ENCODE measurements around the gene ELOF1. TPM values are rescaled to one million over a fixed set of nuclear protein-coding genes. Genes with fewer than 3 reads are reported as not detected.

The ELOF1 gene
- total RNA-seq = 22.9 and 23.8 TPM in 2 replicates

DNA sequence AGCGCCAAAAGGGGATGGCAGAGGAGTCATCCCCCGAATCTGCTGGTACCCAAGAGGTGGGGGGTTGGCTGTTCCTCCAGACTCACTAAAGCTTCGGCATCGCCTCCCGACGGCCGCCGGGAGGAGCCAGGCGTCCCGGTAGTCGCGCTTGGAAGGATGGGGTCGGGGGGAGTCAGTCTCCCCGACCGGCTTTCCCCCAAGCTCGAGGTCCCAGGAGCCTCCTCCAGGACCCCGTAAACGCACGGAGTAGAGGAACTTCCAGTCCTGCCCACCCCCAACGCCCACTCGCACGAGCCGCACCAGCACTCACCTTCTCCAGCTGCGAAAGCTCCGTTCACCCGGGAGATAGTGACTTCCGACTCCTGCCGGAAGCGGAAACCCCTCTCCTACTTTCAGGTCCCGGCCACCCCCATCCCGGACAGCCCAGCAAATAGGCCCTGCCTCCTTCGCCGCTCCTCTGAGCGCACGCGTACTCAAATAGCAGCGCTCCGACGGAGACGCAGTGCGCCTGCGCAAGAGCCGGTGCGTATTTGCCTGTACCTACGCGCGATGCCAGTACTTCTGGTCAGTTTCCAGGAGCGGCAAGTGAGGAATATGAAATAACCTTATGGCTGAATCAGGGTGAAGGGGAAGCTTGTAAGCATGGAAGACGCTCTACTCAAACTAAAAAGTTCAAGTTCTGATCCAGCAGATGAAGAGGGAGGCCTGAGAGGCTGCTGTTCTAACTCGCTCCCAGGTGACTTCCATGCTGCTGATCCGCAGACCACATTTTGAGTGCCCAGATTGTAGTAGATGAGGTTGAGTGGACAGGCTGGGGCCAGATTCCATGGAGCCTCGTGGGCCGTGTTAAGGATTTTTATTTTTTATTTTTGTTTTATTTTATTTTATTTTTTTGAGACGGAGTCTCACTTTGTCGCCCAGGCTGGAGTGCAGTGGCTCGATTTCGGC lies at the start of gene ELOF1:
Gene ELOF1, minus strand, starts transcription at position 350 of the 948 bp plus-strand sequence. CDS start 4,883 bp downstream, outside the sequence.

DNA sequence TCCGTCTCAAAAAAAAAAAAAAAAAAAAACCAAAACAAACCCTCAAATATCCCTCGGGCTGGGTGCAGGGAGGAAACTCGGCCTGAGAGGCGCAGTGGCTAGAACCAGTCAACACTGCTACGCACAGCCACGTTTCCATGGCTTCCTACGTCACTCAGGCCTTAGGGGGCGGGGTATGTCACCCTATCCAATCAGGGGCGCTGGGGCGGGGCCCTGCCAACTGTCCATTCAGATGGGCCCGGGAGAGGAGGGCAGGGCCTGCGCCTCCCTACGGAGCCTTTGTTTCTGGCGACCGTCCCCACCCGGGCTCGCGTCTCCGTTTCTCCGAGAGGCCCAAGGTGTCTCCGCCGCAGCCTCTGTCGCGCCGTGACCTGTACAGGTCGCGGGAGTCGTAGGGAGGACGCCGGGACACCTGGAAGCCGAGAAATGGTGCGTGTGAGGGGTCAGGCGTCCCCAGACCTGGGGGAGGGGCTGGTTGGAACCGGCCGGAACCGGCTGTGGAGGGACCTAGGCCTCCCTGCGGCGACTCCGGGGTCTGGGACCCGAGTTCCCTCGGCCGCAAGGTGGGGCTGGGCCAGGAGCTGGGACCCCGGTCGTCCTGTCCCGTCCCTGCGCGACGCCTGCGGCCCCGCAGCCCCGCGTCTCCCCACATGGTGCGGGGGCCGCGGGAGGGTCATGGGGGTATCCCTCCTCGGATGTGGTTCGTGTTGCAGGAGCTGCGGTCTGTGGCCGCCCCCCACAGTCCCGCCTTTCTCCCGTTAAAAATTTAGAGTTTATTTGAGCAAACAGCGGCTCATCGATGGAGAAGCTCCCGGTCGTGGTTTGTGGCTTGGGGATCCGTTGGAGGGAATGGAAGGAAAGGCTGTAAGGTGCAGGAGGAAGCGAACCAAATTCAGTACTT lies 38.4 kb upstream of the ELOF1 start, which contains the start of gene ZNF627:
Gene ZNF627, plus strand, starts transcription at position 282 of the 901 bp plus-strand sequence. Its CDS starts 145 bp downstream, at position 427.

DNA sequence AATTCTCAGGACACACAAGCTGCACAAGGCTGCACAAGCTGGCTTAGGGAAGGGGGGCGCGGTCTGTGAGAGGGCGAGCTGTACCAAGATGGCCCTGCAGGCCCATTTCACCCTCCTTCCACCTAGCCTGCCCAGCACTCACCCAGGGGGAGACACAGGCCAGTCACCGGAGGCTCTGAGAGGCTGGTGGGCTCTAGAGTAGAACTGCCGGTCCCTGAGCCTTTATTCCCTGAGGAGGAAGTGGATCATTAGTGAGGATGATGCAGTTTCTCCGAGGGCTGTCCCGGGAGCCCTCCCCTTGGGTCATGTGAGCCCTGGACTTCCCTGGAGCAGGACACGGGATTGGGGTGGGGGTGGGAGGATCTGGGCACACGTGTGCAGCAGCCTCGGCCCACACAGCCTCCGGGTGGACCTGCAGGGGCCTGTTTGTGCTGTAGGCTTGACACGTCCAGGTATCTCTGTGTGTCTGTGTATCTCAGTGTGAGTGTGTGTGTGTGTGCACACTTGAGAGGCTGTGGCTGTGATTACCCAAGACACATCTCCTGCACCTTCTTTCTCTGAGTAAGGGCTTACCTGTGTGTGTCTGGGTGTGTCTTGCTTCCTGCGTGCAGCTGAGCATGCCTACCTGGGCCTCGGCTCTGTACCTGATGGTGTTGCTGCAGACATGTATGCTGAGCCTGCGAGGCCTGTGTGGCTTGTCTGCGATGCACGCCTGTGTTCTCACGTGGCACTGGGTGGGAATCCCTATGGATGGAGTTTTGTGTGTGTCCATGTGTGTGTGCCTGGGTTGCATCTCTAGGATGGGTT lies 18.6 kb upstream of the ELOF1 start, which contains the start of gene ACP5:
Gene ACP5, minus strand, starts transcription at position 195 of the 807 bp plus-strand sequence. CDS start 328 bp downstream, outside the sequence.

DNA sequence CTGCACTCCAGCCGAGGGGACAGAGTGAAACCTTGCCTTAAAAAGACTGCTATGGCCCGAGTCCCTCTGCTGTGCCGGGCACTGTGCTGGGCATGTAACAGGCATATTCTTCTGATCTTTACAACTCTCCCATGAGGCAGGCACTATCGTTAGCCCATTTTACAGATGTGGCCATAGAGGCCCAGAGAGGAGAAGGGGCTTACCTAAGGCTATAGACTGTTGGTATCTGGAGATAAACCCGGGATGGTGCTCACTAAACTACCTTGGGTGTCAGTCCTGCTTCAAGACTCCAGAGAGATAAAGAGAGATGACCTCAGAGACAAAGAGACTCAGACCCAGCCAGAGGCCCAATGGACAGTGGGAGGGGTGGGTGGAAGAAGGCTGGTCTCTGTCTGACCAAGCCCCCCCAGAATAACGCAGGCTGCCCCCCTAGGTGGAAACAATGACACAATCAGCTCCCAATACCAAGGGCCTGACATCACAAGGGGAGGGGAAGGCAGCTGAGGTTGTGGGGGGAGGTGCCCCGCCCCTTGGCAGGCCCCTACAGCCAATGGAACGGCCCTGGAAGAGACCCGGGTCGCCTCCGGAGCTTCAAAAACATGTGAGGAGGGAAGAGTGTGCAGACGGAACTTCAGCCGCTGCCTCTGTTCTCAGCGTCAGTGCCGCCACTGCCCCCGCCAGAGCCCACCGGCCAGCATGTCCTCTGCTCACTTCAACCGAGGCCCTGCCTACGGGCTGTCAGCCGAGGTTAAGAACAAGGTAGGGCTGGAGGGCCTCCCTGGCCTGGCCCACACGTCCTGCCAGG lies 20.6 kb downstream of the ELOF1 start, which contains the start of gene CNN1:
Gene CNN1, plus strand, starts transcription at position 620 of the 805 bp plus-strand sequence. Its CDS starts 77 bp downstream, at position 697.

DNA sequence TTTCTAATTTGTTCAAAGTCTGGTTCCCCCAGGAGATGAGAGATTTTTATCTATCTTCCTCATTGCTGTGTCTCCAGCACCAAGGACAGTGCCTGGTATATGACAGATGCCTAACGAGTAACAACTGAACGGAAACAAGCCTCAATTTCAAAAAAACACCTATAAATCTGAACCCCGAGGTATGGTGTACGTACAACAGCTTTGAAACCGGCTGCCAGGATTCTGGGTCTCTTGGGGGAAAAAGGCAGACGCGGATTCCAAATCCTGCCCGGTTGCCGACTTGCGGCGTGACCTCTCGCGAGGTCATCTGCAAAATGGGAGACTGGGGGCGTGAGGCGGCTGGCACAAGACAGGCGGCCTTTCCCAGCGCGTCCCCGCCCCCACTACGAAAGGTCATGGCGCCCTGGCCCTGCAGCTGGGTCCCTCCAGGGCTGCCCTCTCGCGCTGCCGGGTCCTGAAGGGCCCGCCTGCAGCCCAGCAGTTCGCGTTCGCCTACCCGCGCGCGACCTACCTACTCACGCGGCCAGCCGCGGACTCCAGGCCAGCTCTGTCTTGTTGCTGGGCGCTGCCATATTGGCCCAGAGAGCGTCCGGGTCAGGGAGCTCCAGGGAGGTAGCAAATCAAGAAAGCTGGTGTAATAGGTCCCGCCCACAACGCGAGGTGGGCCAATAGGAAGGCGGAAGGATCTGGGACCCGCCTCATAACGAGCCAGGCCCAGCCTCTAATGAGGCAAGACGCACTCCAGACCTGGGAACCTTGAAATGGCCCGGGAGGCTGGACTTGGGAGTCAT lies 30.3 kb downstream of the ELOF1 start, which contains the start of gene ECSIT:
Gene ECSIT, minus strand, starts transcription at position 584 of the 791 bp plus-strand sequence. CDS start 9,964 bp downstream, outside the sequence.

DNA sequence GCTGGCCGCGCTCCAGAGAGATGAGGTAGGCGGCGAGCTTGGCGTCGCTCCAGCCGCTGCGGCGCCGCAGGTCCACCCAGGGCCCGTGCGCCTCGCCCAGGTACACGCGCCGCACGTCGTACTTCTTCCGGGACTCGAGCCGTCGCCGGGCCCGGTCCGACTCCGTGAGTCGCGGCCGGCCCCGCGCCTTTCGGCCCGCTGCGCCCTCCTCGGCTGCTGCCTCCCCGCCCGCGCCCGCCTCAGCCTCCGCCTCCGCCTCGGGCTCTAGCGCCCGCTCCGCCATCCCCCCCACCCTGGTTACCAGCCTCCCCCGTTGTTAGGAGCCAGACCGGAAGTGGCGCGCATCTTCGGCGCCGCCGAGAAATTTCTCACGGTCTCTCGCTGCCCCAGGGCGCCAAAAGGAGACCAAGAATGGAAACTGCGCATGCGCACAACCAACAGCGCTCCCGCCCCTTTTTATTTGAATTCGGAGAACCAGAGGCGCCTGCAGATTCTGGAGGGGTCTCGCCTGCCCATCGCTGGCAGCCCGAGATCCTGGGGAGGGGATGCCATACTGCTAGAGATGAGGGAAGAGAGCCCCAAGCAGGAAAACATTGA lies 53.4 kb downstream of the ELOF1 start, which contains the start of gene ZNF653:
Gene ZNF653, minus strand, starts transcription at position 336 of the 597 bp plus-strand sequence. Its CDS starts 53 bp downstream, at position 283.

Other genes with a start within 250 kb of the ELOF1 start
- gene RAB3D, start 219.6 kb downstream of the ELOF1 start, total RNA-seq = 32.9 and 38.7 TPM in 2 replicates
- gene TMEM205, start 213.0 kb downstream of the ELOF1 start, total RNA-seq = 83.6 and 104 TPM in 2 replicates
- gene CCDC159, start 212.7 kb downstream of the ELOF1 start, total RNA-seq = 5.4 and 6.1 TPM in 2 replicates
- 4.9 and 7.3 TPM in 2 replicates for gene PLPPR2, start 203.8 kb downstream of the ELOF1 start, total RNA-seq
- gene SWSAP1, start 184.6 kb downstream of the ELOF1 start, total RNA-seq = 0.77 and 1.1 TPM in 2 replicates
- 3.1 and 5.9 TPM in 2 replicates for gene EPOR, start 174.9 kb downstream of the ELOF1 start, total RNA-seq
- 0.87 and 1.6 TPM in 2 replicates for gene RGL3, start 139.9 kb downstream of the ELOF1 start, total RNA-seq
- under 0.01 and 0.09 TPM in 2 replicates for gene ODAD3, start 124.1 kb downstream of the ELOF1 start, total RNA-seq
- 110 and 113 TPM in 2 replicates for gene PRKCSH, start 123.6 kb downstream of the ELOF1 start, total RNA-seq
- not detected in 2 replicates for gene ELAVL3, start 78.2 kb downstream of the ELOF1 start, total RNA-seq
- gene ZNF653, start 53.4 kb downstream of the ELOF1 start, total RNA-seq = 6.0 and 6.9 TPM in 2 replicates
- gene ECSIT, start 30.1 kb downstream of the ELOF1 start, total RNA-seq = 20.6 and 30.1 TPM in 2 replicates
- gene CNN1, start 20.4 kb downstream of the ELOF1 start, total RNA-seq = under 0.01 TPM in 1 of 2 replicates, not detected in the other
- gene ACP5, start 18.4 kb upstream of the ELOF1 start, total RNA-seq = under 0.01 and 0.34 TPM in 2 replicates
- 21.3 and 29.7 TPM in 2 replicates for gene ZNF627, start 38.3 kb upstream of the ELOF1 start, total RNA-seq
- gene ZNF823, start 179.7 kb upstream of the ELOF1 start, total RNA-seq = 9.3 and 11.4 TPM in 2 replicates
- 15.2 and 15.5 TPM in 2 replicates for gene ZNF441, start 207.8 kb upstream of the ELOF1 start, total RNA-seq
- gene ZNF491, start 239.3 kb upstream of the ELOF1 start, total RNA-seq = 0.54 and 0.86 TPM in 2 replicates